NCI-H748 (cell line): ENCODE results near the gene AKAP5.
A peak's percentile ranks its signal among the peaks of the same experiment; 100 is the strongest.

ENCODE experiments used
- DNase-seq: peaks from one replicate; lab custom pipeline; 2025; ENCODE audit not compliant: unreplicated experiment; lab: John Stamatoyannopoulos, UW

Gene AKAP5

GRCh38 chr14:64465191-64465822, at the start of gene AKAP5:
Gene AKAP5, plus strand, starts transcription at chr14:64465499. Its CDS starts 2,896 bp downstream, at chr14:64468395.
- peak; percentile 85 for DNase-seq

GRCh38 chr14:64416348-64416932, 48.9 kb upstream of the AKAP5 start:
- no peak for DNase-seq

DNA sequence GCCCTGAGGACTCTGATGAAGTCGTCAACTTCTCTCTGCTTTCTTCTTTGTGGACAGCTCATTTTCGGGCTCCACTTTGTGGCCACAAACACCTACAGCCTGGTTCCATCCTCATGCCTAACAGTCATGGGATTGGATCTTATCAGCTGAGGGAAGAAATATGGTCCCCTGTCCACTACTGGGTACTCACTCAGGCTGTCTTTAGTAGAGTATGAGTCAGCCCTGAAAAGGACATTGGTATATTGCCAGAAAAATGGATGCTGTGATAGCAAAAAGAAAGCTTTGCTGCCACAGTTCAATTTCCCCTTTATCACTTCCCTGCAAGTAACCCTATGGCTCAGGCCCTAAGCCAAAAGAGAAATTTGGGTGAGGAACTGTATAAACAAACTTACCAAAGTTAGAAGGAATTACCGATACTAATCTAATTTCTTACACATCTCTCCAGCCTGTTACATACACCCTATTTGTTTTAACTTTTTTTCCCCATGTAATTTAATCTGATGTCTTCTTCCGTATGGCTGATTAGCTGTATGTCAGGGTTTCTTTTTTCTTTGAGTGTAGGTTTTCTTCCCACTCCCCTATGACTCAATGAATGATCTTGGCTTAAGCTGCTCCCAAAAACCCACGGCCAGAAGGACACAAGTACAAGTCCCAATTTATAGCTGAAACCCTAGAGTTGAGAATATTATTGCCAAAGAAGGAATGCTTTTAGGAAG, 48.1 kb upstream of the AKAP5 start:
- no peak for DNase-seq

DNA sequence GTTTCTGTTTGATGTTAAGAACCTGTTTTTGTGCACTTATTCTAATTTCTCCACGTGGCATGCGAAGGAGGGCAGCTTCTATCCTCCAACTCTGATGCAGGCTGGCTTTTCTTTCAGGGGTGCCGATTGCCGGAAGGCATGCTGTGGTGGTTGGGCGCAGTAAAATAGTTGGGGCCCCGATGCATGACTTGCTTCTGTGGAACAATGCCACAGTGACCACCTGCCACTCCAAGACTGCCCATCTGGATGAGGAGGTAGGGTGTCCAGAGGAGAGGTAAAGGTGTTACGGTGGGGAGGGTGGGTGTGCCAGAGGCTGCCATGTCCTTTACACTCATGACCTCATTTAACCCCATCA, 47.6 kb upstream of the AKAP5 start:
- no peak for DNase-seq

- no peak for DNase-seq
Observed at GRCh38 chr14:64419003-64419402, 46.3 kb upstream of the AKAP5 start.

GRCh38 chr14:64421166-64421565, 44.1 kb upstream of the AKAP5 start:
- DNase-seq: no peak

DNA sequence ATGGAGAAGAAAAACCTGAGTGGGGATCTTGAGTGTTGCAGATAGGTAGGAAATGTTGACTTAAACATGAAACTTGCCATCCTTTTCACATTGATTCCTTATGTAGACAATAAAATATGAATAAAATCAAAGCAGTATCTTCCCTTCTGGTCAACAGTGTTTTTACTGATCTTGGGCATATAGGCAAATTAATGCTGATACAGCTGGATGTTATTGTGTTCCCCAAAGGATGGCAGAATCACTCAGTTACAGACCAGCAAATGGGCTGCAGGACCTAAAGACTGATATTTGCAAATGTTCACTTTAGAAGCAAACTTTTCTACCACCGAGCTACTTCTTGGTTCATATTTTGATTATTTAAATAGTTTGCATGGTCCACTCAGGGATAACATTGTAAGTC, 43.3 kb upstream of the AKAP5 start:
- DNase-seq: no peak

- no peak for DNase-seq
Observed at GRCh38 chr14:64422756-64423155, 42.5 kb upstream of the AKAP5 start.

GRCh38 chr14:64423987-64424386, 41.3 kb upstream of the AKAP5 start:
- DNase-seq: no peak

DNA sequence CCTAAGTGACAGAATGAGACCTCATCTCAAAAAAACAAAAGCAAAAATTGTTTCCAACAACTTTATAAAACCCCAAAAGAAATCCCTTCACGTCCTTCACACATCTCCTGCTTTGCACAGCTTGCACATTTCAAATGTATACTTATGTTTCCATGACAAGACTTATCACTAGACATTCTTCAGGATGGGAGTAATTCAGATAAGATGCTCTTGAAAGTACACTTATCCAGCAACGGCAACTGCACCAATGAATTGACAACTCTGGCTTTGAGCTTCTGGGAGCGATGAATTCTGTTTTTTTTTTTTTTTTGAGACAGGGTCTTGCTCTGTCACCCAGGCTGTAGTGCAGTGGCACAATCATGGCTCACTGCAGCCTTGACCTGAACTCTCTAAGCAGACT, 30.8 kb upstream of the AKAP5 start:
- DNase-seq: no peak

GRCh38 chr14:64438181-64438841, 27.0 kb upstream of the AKAP5 start:
- DNase-seq: no peak

DNA sequence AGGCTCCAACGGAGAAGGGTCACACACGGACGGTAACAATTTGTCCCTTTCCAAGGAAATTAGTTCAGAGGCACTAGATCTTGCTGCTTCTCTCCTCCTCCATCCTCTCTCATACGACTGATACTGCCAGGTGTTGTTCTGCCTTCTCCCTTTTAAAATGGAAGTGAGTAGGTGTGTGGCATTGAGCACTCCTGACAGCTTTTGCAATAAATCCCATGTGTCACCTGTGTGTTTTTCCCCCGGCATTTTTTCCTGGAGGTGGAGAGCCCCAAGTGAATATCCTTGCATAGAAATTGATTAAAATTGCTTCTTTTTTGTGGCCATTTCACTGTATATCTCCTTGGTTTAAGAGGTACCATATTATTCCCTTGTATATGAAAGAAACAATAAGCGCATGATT, 26.2 kb upstream of the AKAP5 start:
- no peak for DNase-seq

DNA sequence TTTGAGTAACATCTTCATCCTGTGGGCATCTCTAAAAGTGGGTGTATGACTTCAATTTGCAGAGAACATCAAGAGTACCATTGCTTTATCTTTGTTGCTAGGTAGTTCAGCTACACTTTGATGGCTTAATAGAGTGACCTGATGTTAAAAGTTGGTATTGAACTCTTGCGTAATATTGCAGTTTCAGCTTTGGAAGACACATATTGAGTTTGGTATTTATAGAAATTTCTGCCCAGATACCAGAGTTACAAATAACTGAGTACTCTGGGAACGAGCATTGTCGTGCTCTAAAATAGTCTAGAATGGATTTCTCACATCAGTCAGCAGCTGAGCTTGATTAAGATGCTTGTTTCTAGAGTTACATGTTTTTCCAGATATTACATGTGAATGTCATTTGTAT, 24.8 kb upstream of the AKAP5 start:
- no peak for DNase-seq

GRCh38 chr14:64442300-64442988, 22.9 kb upstream of the AKAP5 start:
- no peak for DNase-seq

GRCh38 chr14:64444140-64444539, 21.2 kb upstream of the AKAP5 start:
- DNase-seq: no peak

DNA sequence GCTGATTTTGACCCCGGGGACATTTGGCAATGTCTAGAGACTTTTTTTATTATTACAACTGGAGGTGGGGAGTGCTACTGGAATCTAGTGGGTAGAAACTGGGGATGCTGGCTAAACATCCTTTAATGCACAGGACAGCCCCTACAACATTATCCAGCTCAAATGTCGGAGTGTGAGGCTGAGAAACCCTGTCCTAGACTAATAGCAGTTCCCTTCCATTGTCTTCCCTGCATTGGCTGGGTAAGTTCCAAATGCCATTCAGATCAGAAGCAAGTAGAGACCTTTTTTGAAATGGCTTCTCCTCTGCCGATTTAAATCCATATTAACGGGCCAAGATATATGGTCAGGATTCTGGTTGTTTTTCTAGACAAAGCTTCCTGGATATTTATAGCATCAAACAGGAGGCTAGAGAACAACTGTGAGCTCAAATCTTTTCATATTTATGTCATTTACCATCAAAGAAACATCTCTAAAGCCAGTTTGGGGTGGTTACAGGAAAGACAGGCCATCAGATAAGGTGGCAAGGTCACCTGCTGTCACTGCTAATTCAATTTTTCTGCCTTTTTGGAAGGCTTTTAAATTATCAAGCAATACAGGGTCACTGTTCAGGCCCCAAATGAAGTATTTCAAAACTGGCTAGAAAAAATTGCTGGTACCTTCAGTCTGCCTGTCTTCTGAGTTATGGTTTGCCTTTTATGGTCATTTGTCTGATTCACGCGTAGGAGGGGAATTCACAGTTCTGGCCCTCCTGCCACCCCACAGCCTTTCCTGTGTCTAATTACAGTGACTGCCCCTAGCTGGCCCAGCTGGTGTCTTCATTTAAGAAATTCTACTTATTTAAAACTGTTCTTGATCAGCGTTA, 20.1 kb upstream of the AKAP5 start:
- no peak for DNase-seq

DNA sequence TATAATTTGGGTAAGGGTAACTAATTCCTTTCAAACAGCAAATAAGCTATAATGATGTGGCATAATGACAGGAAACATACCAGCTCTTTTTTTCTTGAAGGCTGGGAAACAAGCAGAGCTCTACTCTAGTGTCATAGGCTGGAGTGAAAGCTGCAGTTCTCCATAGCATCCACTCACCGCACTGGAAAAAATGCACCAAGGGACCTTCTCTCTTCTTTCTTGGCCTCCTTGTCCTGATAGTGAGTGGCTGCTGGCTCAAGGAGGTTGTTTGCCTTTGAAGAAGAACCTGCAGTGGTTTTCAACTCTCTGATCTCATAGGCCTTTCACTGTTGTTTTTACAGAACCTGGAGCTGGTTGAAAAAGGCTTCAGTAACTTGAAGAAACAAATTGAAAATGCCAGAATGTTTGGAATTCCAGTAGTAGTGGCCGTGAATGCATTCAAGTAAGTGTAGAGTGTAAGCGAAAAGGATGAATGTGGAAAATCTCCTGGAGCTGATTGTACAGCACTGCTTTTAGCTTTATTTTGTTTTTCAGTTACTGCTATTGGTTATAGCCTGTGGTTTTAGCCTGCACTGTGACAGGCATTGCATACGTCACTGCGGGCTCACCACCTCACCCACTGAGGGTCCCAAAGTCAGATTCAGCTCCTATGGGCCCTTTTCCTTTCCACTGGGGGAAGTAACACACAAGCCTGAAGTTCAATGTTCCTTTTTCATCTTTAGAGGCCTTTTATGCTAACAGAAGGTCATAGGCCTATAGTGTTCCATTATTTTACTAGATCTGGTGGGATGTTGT, 17.2 kb upstream of the AKAP5 start:
- DNase-seq: no peak

GRCh38 chr14:64450255-64450654, 15.0 kb upstream of the AKAP5 start:
- DNase-seq: no peak

GRCh38 chr14:64454671-64455070, 10.6 kb upstream of the AKAP5 start:
- no peak for DNase-seq
